Tibial nerve (tissue), 4 donors: ENCODE measurements around the gene TBL3.

Source experiments
- EP300 ChIP-seq, 2 donors: sonication (generic); formaldehyde crosslinking; IDR thresholded peaks; one replicate each; pipeline ENCODE4 v1.6.1; 2017; ENCODE audit warnings: antibody characterized with exemption in 2 of 2, mild to moderate bottlenecking in 1 of 2
- POLR2A ChIP-seq, 2 donors: fragments of 450-650 bp; IDR thresholded peaks; one replicate each; pipeline ENCODE4 v1.6.1; 2017; ENCODE audit warnings: antibody characterized with exemption in 2 of 2, mild to moderate bottlenecking in 2 of 2, moderate library complexity in 2 of 2
- TF ChIP-seq, protein P1 (sequence below), 5 experiments: fragments of 200-600 bp in 3 of 5; fragments of 450-650 bp in 2 of 5; sonication (generic) in 3 of 5; IDR thresholded peaks; one replicate each; pipeline ENCODE4 v1.5.1; 2016 to 2019; ENCODE audit warnings: antibody characterized with exemption in 5 of 5, mild to moderate bottlenecking in 3 of 5, moderate library complexity in 2 of 5

DNA sequence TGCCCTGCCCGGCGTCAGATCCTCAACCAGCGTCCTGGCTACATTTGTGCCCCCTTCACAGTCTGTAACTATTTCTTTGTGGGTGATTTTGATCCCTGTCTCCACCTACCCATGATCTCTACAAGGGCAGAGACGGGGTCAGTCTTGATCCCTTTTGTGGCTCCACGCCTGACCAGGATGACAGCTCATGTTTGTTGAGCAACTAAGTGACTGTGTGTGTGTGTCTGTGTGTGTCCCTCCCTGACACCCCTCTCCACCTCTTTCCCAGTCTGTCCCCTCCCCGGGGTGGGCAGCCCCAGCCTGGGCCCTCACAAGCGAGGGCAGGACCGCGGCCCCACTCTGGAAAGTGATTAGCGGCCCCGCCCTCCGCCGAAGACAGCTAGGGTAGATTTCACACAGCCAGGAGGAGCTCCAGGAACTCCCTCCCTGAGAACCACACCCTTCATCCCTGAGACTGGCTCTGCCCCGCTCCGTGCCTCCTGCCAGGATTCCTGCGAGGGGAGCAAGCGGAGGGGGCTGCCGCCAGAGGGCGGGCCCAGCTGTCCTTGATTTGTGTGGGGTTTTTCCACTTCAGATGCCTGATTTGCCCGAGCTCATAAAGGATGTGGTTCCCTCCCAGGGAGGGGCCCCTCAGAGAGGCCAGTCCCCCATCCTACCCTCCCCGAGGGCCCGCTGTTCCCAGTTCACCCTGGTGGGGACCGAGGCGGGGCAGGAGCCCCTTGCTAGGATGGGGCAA lies 48.4 kb upstream of the TBL3 start:
- TF ChIP-seq, protein P1, sequence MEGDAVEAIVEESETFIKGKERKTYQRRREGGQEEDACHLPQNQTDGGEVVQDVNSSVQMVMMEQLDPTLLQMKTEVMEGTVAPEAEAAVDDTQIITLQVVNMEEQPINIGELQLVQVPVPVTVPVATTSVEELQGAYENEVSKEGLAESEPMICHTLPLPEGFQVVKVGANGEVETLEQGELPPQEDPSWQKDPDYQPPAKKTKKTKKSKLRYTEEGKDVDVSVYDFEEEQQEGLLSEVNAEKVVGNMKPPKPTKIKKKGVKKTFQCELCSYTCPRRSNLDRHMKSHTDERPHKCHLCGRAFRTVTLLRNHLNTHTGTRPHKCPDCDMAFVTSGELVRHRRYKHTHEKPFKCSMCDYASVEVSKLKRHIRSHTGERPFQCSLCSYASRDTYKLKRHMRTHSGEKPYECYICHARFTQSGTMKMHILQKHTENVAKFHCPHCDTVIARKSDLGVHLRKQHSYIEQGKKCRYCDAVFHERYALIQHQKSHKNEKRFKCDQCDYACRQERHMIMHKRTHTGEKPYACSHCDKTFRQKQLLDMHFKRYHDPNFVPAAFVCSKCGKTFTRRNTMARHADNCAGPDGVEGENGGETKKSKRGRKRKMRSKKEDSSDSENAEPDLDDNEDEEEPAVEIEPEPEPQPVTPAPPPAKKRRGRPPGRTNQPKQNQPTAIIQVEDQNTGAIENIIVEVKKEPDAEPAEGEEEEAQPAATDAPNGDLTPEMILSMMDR (IDR thresholded peaks at IDR 0.05): no peak
- TF ChIP-seq POLR2A (IDR thresholded peaks at IDR 0.05): no peak
- no peak for TF ChIP-seq EP300 (IDR thresholded peaks at IDR 0.05)
